ENCODE measurements around the gene HLA-F. TPM values are rescaled to one million over a fixed set of nuclear protein-coding genes. Genes with fewer than 3 reads are reported as not detected.

Gene HLA-F
- total and polyA plus RNA-seq, 5 donors from 2014 or later = 302 to 1,143 (median 457) TPM

- DNase-seq = no peak
- H3K27me3 Mint-ChIP-seq = no peaks in the 10 kb centered on the region
- H3K4me3 ChIP-seq (ENCODE audit: low read depth, low read length) = no peak overlapping the region
- H3K4me1 Mint-ChIP-seq = peaks cover 3 to 13% (median 10%) of the 10 kb centered on the region in 4 donors
- H3K4me1 ChIP-seq (ENCODE audit: control insufficient read depth, insufficient read depth, low read length, poor library complexity, severe bottlenecking) = no peaks in the 10 kb centered on the region
- peaks cover 3% of the 10 kb centered on the region for H3K36me3 ChIP-seq (ENCODE audit: control insufficient read depth, insufficient read depth, low read length)
- no peaks in the 10 kb centered on the region for H3K9me3 ChIP-seq (ENCODE audit: control insufficient read depth in 2 of 2, low read length in 2 of 2)
- no peak overlapping the region for H3K27ac Mint-ChIP-seq
- no peak overlapping the region for H3K4me3 Mint-ChIP-seq
- no peaks in the 10 kb centered on the region for H3K9me3 Mint-ChIP-seq
- ATAC-seq (ENCODE audit: low read depth in 2 of 2) = no peak
- H3K36me3 Mint-ChIP-seq = peaks cover 9% of the 10 kb centered on the region
- no peak overlapping the region for H3K27ac ChIP-seq (ENCODE audit: insufficient read depth, low read length, poor library complexity, severe bottlenecking)
- no peaks in the 10 kb centered on the region for H3K27me3 ChIP-seq (ENCODE audit: control insufficient read depth, insufficient read depth, low read length)
These were observed 18.4 kb downstream of the HLA-F start for GRCh38 chr6:29741592-29741991.

GRCh38 chr6:29742127-29742526, 18.9 kb downstream of the HLA-F start:
- Mint-ChIP-seq H3K4me1 (peaks cover 6 to 18% (median 11%) of the 10 kb centered on the region in 4 donors), H3K4me3 (no peak overlapping the region), H3K9me3 (no peaks in the 10 kb centered on the region), H3K27ac (no peak overlapping the region), H3K27me3 (no peaks in the 10 kb centered on the region), H3K36me3 (peaks cover 9% of the 10 kb centered on the region)
- H3K36me3 ChIP-seq (ENCODE audit: control insufficient read depth, insufficient read depth, low read length) = peaks cover 3% of the 10 kb centered on the region
- no peaks in the 10 kb centered on the region for H3K9me3 ChIP-seq (ENCODE audit: control insufficient read depth in 2 of 2, low read length in 2 of 2)
- no peaks in the 10 kb centered on the region for H3K4me1 ChIP-seq (ENCODE audit: control insufficient read depth, insufficient read depth, low read length, poor library complexity, severe bottlenecking)
- no peak overlapping the region for H3K27ac ChIP-seq (ENCODE audit: insufficient read depth, low read length, poor library complexity, severe bottlenecking)
- no peak overlapping the region for H3K4me3 ChIP-seq (ENCODE audit: low read depth, low read length)
- ATAC-seq (ENCODE audit: low read depth in 2 of 2) (no peak), DNase-seq (no peak)
- H3K27me3 ChIP-seq (ENCODE audit: control insufficient read depth, insufficient read depth, low read length) = no peaks in the 10 kb centered on the region

- H3K4me3 ChIP-seq (ENCODE audit: low read depth, low read length) = no peak overlapping the region
- no peaks in the 10 kb centered on the region for H3K27me3 ChIP-seq (ENCODE audit: control insufficient read depth, insufficient read depth, low read length)
- no peak for DNase-seq
- H3K9me3 ChIP-seq (ENCODE audit: control insufficient read depth in 2 of 2, low read length in 2 of 2) = no peaks in the 10 kb centered on the region
- no peak overlapping the region for H3K27ac Mint-ChIP-seq
- peaks cover 9% of the 10 kb centered on the region for H3K36me3 Mint-ChIP-seq
- H3K4me1 ChIP-seq (ENCODE audit: control insufficient read depth, insufficient read depth, low read length, poor library complexity, severe bottlenecking) = peaks cover 7% of the 10 kb centered on the region
- H3K9me3 Mint-ChIP-seq = no peaks in the 10 kb centered on the region
- peaks cover 6 to 27% (median 15%) of the 10 kb centered on the region in 4 donors for H3K4me1 Mint-ChIP-seq
- H3K4me3 Mint-ChIP-seq = no peak overlapping the region
- peaks cover 3% of the 10 kb centered on the region for H3K36me3 ChIP-seq (ENCODE audit: control insufficient read depth, insufficient read depth, low read length)
- H3K27me3 Mint-ChIP-seq = no peaks in the 10 kb centered on the region
- ATAC-seq (ENCODE audit: low read depth in 2 of 2) = no peak
- H3K27ac ChIP-seq (ENCODE audit: insufficient read depth, low read length, poor library complexity, severe bottlenecking) = no peak overlapping the region
These were observed 19.8 kb downstream of the HLA-F start for GRCh38 chr6:29743025-29743424.

- H3K4me1 ChIP-seq (ENCODE audit: control insufficient read depth, insufficient read depth, low read length, poor library complexity, severe bottlenecking) = peaks cover 13% of the 10 kb centered on the region
- H3K27ac Mint-ChIP-seq = peak overlapping the region in 1 of 3 donors; percentile 65
- DNase-seq = no peak
- no peaks in the 10 kb centered on the region for H3K27me3 ChIP-seq (ENCODE audit: control insufficient read depth, insufficient read depth, low read length)
- H3K27ac ChIP-seq (ENCODE audit: insufficient read depth, low read length, poor library complexity, severe bottlenecking) = no peak overlapping the region
- no peak overlapping the region for H3K4me3 Mint-ChIP-seq
- H3K9me3 Mint-ChIP-seq = no peaks in the 10 kb centered on the region
- peaks cover 3% of the 10 kb centered on the region for H3K36me3 ChIP-seq (ENCODE audit: control insufficient read depth, insufficient read depth, low read length)
- no peak overlapping the region for H3K4me3 ChIP-seq (ENCODE audit: low read depth, low read length)
- H3K27me3 Mint-ChIP-seq = no peaks in the 10 kb centered on the region
- no peaks in the 10 kb centered on the region for H3K9me3 ChIP-seq (ENCODE audit: control insufficient read depth in 2 of 2, low read length in 2 of 2)
- H3K4me1 Mint-ChIP-seq = peaks cover 6 to 31% (median 17%) of the 10 kb centered on the region in 4 donors
- ATAC-seq (ENCODE audit: low read depth in 2 of 2) = no peak
- peaks cover 9% of the 10 kb centered on the region for H3K36me3 Mint-ChIP-seq
These were observed 20.3 kb downstream of the HLA-F start for GRCh38 chr6:29743568-29743967.

- Mint-ChIP-seq H3K9me3 (no peaks in the 10 kb centered on the region), H3K27ac (no peak overlapping the region), H3K4me3 (no peak overlapping the region), H3K4me1 (peaks cover 6 to 35% (median 18%) of the 10 kb centered on the region in 4 donors), H3K27me3 (no peaks in the 10 kb centered on the region), H3K36me3 (peaks cover 9% of the 10 kb centered on the region)
- no peak for ATAC-seq (ENCODE audit: low read depth in 2 of 2)
- no peak overlapping the region for H3K27ac ChIP-seq (ENCODE audit: insufficient read depth, low read length, poor library complexity, severe bottlenecking)
- no peak overlapping the region for H3K4me3 ChIP-seq (ENCODE audit: low read depth, low read length)
- peaks cover 3% of the 10 kb centered on the region for H3K36me3 ChIP-seq (ENCODE audit: control insufficient read depth, insufficient read depth, low read length)
- H3K9me3 ChIP-seq (ENCODE audit: control insufficient read depth in 2 of 2, low read length in 2 of 2) = no peaks in the 10 kb centered on the region
- H3K4me1 ChIP-seq (ENCODE audit: control insufficient read depth, insufficient read depth, low read length, poor library complexity, severe bottlenecking) = peaks cover 16% of the 10 kb centered on the region
- DNase-seq = no peak
- H3K27me3 ChIP-seq (ENCODE audit: control insufficient read depth, insufficient read depth, low read length) = no peaks in the 10 kb centered on the region
These were observed 20.9 kb downstream of the HLA-F start for GRCh38 chr6:29744131-29744530.

- Histone ChIP-seq H3K4me1 (ENCODE audit: control insufficient read depth, insufficient read depth, low read length, poor library complexity, severe bottlenecking) (peaks cover 20% of the 10 kb centered on the region), H3K4me3 (ENCODE audit: low read depth, low read length) (no peak overlapping the region), H3K36me3 (ENCODE audit: control insufficient read depth, insufficient read depth, low read length) (peaks cover 3% of the 10 kb centered on the region), H3K27ac (ENCODE audit: insufficient read depth, low read length, poor library complexity, severe bottlenecking) (no peak overlapping the region), H3K9me3 (ENCODE audit: control insufficient read depth in 2 of 2, low read length in 2 of 2) (no peaks in the 10 kb centered on the region), H3K27me3 (ENCODE audit: control insufficient read depth, insufficient read depth, low read length) (no peaks in the 10 kb centered on the region)
- H3K27me3 Mint-ChIP-seq = no peaks in the 10 kb centered on the region
- no peak overlapping the region for H3K27ac Mint-ChIP-seq
- no peak for ATAC-seq (ENCODE audit: low read depth in 2 of 2)
- H3K36me3 Mint-ChIP-seq = peaks cover 9% of the 10 kb centered on the region
- peaks cover 6 to 40% (median 23%) of the 10 kb centered on the region in 4 donors for H3K4me1 Mint-ChIP-seq
- H3K4me3 Mint-ChIP-seq = no peak overlapping the region
- H3K9me3 Mint-ChIP-seq = peaks cover 0 to 1% (median 0%) of the 10 kb centered on the region in 7 donors
- DNase-seq = no peak
These were observed 21.4 kb downstream of the HLA-F start for GRCh38 chr6:29744621-29745020.

- Histone ChIP-seq H3K4me1 (ENCODE audit: control insufficient read depth, insufficient read depth, low read length, poor library complexity, severe bottlenecking) (peaks cover 24% of the 10 kb centered on the region), H3K9me3 (ENCODE audit: control insufficient read depth in 2 of 2, low read length in 2 of 2) (no peaks in the 10 kb centered on the region), H3K36me3 (ENCODE audit: control insufficient read depth, insufficient read depth, low read length) (peaks cover 3% of the 10 kb centered on the region), H3K4me3 (ENCODE audit: low read depth, low read length) (no peak overlapping the region), H3K27me3 (ENCODE audit: control insufficient read depth, insufficient read depth, low read length) (no peaks in the 10 kb centered on the region), H3K27ac (ENCODE audit: insufficient read depth, low read length, poor library complexity, severe bottlenecking) (no peak overlapping the region)
- H3K27ac Mint-ChIP-seq = no peak overlapping the region
- ATAC-seq (ENCODE audit: low read depth in 2 of 2) (no peak), DNase-seq (no peak)
- peak overlapping the region in 2 of 4 donors; percentile 6 to 79 for H3K4me3 Mint-ChIP-seq
- H3K27me3 Mint-ChIP-seq = no peaks in the 10 kb centered on the region
- H3K4me1 Mint-ChIP-seq = peaks cover 6 to 42% (median 26%) of the 10 kb centered on the region in 4 donors
- peaks cover 0 to 1% (median 0%) of the 10 kb centered on the region in 7 donors for H3K9me3 Mint-ChIP-seq
- H3K36me3 Mint-ChIP-seq = peaks cover 9% of the 10 kb centered on the region
These were observed 22.2 kb downstream of the HLA-F start for GRCh38 chr6:29745386-29745785.

- Histone ChIP-seq H3K9me3 (ENCODE audit: control insufficient read depth in 2 of 2, low read length in 2 of 2) (no peaks in the 10 kb centered on the region), H3K36me3 (ENCODE audit: control insufficient read depth, insufficient read depth, low read length) (peaks cover 3% of the 10 kb centered on the region), H3K27ac (ENCODE audit: insufficient read depth, low read length, poor library complexity, severe bottlenecking) (no peak overlapping the region), H3K4me1 (ENCODE audit: control insufficient read depth, insufficient read depth, low read length, poor library complexity, severe bottlenecking) (peaks cover 24% of the 10 kb centered on the region), H3K4me3 (ENCODE audit: low read depth, low read length) (no peak overlapping the region), H3K27me3 (ENCODE audit: control insufficient read depth, insufficient read depth, low read length) (no peaks in the 10 kb centered on the region)
- H3K27ac Mint-ChIP-seq = no peak overlapping the region
- ATAC-seq (ENCODE audit: low read depth in 2 of 2) (no peak), DNase-seq (no peak)
- peaks cover 9% of the 10 kb centered on the region for H3K36me3 Mint-ChIP-seq
- peaks cover 6 to 44% (median 26%) of the 10 kb centered on the region in 4 donors for H3K4me1 Mint-ChIP-seq
- H3K9me3 Mint-ChIP-seq = peaks cover 0 to 1% (median 0%) of the 10 kb centered on the region in 7 donors
- no peaks in the 10 kb centered on the region for H3K27me3 Mint-ChIP-seq
- H3K4me3 Mint-ChIP-seq = peak overlapping the region in 3 of 4 donors; percentile 6 to 79 (median 60)
These were observed 22.7 kb downstream of the HLA-F start for GRCh38 chr6:29745855-29746449.
